HG03025 (cell line): ENCODE results near the gene DZIP1.
"Not testable (repeated sequence)": the region's sequence is repeated elsewhere in the genome, so short reads cannot be mapped to it uniquely, and the experiment has no call there.

Source experiments
- ATAC-seq: cut with Tn5 transposase; IDR thresholded peaks from one replicate; pipeline ENCODE4 v1.9.1; 2021; ENCODE audit warnings: mild to moderate bottlenecking, moderate library complexity; ENCODE audit not compliant: unreplicated experiment, low FRiP score

DZIP1 gene

GRCh38 chr13:95644601-95645052 lies at the start of gene DZIP1:
TSS of gene DZIP1 (minus strand) at chr13:95644706. CDS start at chr13:95642029, 2,677 bp downstream.
- ATAC-seq: peak; percentile 58

- ATAC-seq: not testable (repeated sequence)
Observed at GRCh38 chr13:95690986-95691385, 46.5 kb upstream of the DZIP1 start.

- ATAC-seq: no peak
Observed at GRCh38 chr13:95689582-95689926, 45.0 kb upstream of the DZIP1 start.

- not testable (repeated sequence) for ATAC-seq
Observed at GRCh38 chr13:95684960-95685359, 40.5 kb upstream of the DZIP1 start.

- ATAC-seq: no peak
Observed at GRCh38 chr13:95684418-95684817, 39.9 kb upstream of the DZIP1 start.

GRCh38 chr13:95679722-95680121 lies 35.2 kb upstream of the DZIP1 start:
- no peak for ATAC-seq

GRCh38 chr13:95678967-95679366 lies 34.5 kb upstream of the DZIP1 start:
- no peak for ATAC-seq

GRCh38 chr13:95677564-95678266 lies 33.2 kb upstream of the DZIP1 start:
- ATAC-seq: peak; percentile 18

- ATAC-seq: peak; percentile 97
Observed at GRCh38 chr13:95676762-95677563, 32.5 kb upstream of the DZIP1 start, which contains the start of gene DNAJC3. TSS of gene DNAJC3 (plus strand) at chr13:95677139. CDS start at chr13:95677256, 117 bp downstream.

- ATAC-seq: peak; percentile 14
Observed at GRCh38 chr13:95676105-95676761, 31.7 kb upstream of the DZIP1 start.

- no peak for ATAC-seq
Observed at GRCh38 chr13:95671597-95671996, 27.1 kb upstream of the DZIP1 start.

- not testable (repeated sequence) for ATAC-seq
Observed at GRCh38 chr13:95667235-95667634, 22.7 kb upstream of the DZIP1 start.

GRCh38 chr13:95660981-95661581 lies 16.6 kb upstream of the DZIP1 start:
- ATAC-seq: no peak

GRCh38 chr13:95659500-95659899 lies 15.0 kb upstream of the DZIP1 start:
- ATAC-seq: no peak

GRCh38 chr13:95656386-95657015 lies 12.0 kb upstream of the DZIP1 start:
- ATAC-seq: no peak

GRCh38 chr13:95652821-95653220 lies 8.3 kb upstream of the DZIP1 start:
- no peak for ATAC-seq

GRCh38 chr13:95652244-95652764 lies 7.8 kb upstream of the DZIP1 start:
- no peak for ATAC-seq

- ATAC-seq: no peak
Observed at GRCh38 chr13:95650696-95651095, 6.2 kb upstream of the DZIP1 start.

- ATAC-seq: no peak
Observed at GRCh38 chr13:95647321-95647720, 2.8 kb upstream of the DZIP1 start.
